Activated CD4-positive, alpha-beta memory T cell treated with anti-CD3 and anti-CD28 coated beads, Interleukin-2, amount 10 ng/mL, durations not matched to agents 7 days and 5 days (primary cell): ENCODE results near the gene SYNE1. TPM values are rescaled to one million over a fixed set of nuclear protein-coding genes. Genes with fewer than 3 reads are reported as not detected.

Experiments
- CTCF ChIA-PET: fragments of 350-600 bp; sonication (Branson Sonifier 250); formaldehyde crosslinking; loops from one replicate; lab custom pipeline; 2021; ENCODE audit warnings: antibody characterized with exemption, inconsistent platforms; lab: Charles Lee
- POLR2A ChIA-PET: fragments of 350-600 bp; sonication (Branson Sonifier 250); formaldehyde crosslinking; loops from one replicate; lab custom pipeline; 2021; ENCODE audit warnings: antibody characterized with exemption; lab: Charles Lee
- DNase-seq: peaks from one replicate; pipeline ENCODE4 v3.0.0-alpha.2; 2020
- H3K27ac Mint-ChIP-seq: one replicate; pipeline ENCODE4 v1.8.0; 2021; ENCODE audit warnings: mild to moderate bottlenecking, mixed read lengths
- H3K27me3 Mint-ChIP-seq: one replicate; pipeline ENCODE4 v1.8.0; 2021; ENCODE audit warnings: mixed read lengths
- H3K36me3 Mint-ChIP-seq: one replicate; pipeline ENCODE4 v1.8.0; 2021; ENCODE audit warnings: low read depth, mixed read lengths
- H3K4me1 Mint-ChIP-seq: one replicate; pipeline ENCODE4 v1.8.0; 2021; ENCODE audit warnings: mixed read lengths
- H3K4me3 Mint-ChIP-seq: one replicate; pipeline ENCODE4 v1.8.0; 2021; ENCODE audit warnings: mild to moderate bottlenecking, mixed read lengths
- H3K9me3 Mint-ChIP-seq: one replicate; pipeline ENCODE4 v1.8.0; 2021; ENCODE audit warnings: mixed read lengths
- total RNA-seq, 2 experiments: library from RNA; stranded (reverse); gene quantifications; one replicate each; pipeline ENCODE4 v1.2.3, GENCODE V29; 2021

SYNE1 gene
- total RNA-seq, 2 experiments from 2014 or later: 85.5 to 86.8 TPM

DNA sequence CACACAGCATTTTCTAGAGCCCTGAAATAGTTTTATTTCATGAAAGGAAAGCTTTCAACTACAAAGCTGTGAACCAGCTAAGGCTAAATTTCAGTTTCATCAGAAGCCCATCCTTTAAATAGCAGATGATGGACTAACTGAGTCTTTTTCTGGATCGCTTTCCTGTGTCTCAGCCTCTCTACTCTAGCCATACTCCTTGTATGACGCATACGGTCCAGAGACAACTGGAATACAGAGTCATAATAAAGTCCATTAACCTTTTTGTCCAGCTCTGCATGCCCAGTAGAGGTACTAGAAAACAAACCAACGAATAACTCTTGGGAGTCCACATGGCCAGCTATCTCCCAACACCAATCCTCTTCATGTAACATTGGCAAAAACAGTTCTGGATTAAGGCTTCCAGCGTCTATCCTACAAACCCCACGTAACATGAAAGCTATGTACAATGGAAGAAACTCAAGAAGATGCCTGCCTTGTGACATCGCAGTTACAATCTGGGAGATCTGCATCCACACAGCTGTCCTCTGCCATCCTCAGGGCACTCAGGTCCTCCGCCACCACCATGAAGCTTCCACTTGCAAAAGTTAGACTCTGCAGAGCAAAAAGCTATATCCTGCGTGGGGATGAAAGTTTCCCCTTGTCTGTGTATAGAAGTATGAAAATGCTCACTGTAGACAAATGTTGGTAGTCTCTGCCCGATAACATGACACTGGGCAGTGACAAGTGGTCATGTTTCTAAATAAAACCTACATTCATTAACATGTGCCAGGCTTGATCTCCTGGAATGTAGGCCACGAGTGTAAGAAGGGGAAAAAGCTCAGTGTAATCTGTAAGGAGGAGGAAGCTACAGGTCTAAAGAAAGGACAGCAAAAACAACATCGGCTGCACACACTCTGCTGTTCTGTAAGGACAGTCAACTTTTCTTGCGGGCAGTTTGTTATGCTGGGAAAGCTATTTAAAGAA, 469.2 kb downstream of the SYNE1 start:
- Mint-ChIP-seq H3K4me3 (no peak overlapping the region), H3K27me3 (no peaks in the 10 kb centered on the region), H3K27ac (no peak overlapping the region), H3K36me3 (peaks cover 65% of the 10 kb centered on the region), H3K4me1 (peaks cover 29% of the 10 kb centered on the region), H3K9me3 (no peaks in the 10 kb centered on the region)
- ChIA-PET POLR2A (interaction anchor here (1.9 kb wide), 1 partner anchor 17 kb away, joined by 12 read pairs; no protein-coding TSS in a partner anchor), CTCF (interaction anchor here (1.6 kb wide), 1 partner anchor 8 kb away, joined by 5 read pairs; no protein-coding TSS in a partner anchor)
- DNase-seq: no peak

DNA sequence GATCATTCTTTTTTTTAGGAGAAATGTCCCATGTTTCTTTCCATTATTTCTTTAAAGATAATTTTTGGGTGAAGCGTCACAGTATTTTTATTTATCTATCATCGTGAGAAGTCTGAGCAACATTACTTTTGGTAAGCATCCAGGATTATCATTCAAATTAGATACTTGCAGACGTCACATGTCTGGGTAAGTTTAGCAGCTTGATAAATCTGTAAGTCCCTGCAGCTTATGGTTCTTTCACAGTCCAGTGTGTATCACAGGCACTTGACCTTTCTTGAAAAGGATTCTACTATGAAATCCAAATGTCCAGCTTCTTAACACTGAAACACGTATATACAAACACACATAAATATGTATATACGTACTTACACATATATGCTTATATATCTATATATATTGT, 470.3 kb downstream of the SYNE1 start:
- ChIA-PET POLR2A (interaction anchor here (1.9 kb wide), 1 partner anchor 18 kb away, joined by 12 read pairs; no protein-coding TSS in a partner anchor), CTCF (interaction anchor here (1.6 kb wide), 1 partner anchor 9 kb away, joined by 5 read pairs; no protein-coding TSS in a partner anchor)
- H3K27me3 Mint-ChIP-seq: no peaks in the 10 kb centered on the region
- H3K36me3 Mint-ChIP-seq: peaks cover 71% of the 10 kb centered on the region
- no peaks in the 10 kb centered on the region for H3K9me3 Mint-ChIP-seq
- DNase-seq: no peak
- no peak overlapping the region for H3K4me3 Mint-ChIP-seq
- peaks cover 28% of the 10 kb centered on the region for H3K4me1 Mint-ChIP-seq
- no peak overlapping the region for H3K27ac Mint-ChIP-seq

DNA sequence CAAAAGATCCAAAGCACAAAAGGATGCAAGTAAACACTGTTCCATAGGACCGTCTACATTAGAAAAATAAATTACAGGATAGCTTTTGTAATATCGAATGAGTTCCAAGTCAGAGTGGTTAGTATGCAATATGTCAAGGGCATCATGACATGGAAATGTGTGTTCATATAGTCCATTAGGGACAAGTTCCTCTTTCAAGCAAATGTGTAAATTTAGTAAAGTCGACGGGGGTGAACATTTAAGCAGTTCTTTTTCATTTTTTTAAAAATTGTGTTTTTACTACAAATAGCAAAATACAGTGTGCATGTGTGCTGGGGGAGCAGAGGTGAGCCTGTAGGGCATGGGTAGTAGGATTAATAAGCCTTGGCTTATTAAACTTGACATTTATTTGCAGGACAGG, 470.7 kb downstream of the SYNE1 start:
- Mint-ChIP-seq H3K4me1 (peaks cover 28% of the 10 kb centered on the region), H3K9me3 (no peaks in the 10 kb centered on the region), H3K36me3 (peaks cover 71% of the 10 kb centered on the region), H3K4me3 (no peak overlapping the region), H3K27ac (no peak overlapping the region), H3K27me3 (no peaks in the 10 kb centered on the region)
- DNase-seq: no peak
- POLR2A ChIA-PET: no interaction called here
- CTCF ChIA-PET: interaction anchor here (1.6 kb wide), 1 partner anchor 9 kb away, joined by 5 read pairs; no protein-coding TSS in a partner anchor

DNA sequence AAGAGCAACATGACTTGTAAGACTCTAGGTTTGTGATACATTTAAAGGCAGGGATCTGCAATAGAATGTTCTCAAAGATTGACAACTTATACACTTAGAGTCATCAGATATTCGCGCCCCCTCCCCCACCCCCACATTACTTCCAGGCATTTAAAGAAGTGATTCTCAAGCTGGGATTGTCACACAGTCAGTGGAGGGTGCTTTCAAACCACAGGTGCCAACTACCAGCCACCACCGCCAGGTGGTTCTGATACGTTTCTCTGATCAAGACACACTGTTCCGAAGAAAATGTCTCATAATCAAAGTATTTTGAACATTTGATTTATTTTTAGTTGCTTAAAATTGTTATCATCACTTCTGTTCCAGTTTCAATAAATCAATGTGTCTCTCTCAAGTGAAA, 472.2 kb downstream of the SYNE1 start:
- H3K27ac Mint-ChIP-seq: no peak overlapping the region
- DNase-seq: no peak
- no peaks in the 10 kb centered on the region for H3K27me3 Mint-ChIP-seq
- ChIA-PET CTCF (no interaction called here), POLR2A (no interaction called here)
- H3K4me1 Mint-ChIP-seq: peaks cover 19% of the 10 kb centered on the region
- no peaks in the 10 kb centered on the region for H3K9me3 Mint-ChIP-seq
- no peak overlapping the region for H3K4me3 Mint-ChIP-seq
- H3K36me3 Mint-ChIP-seq: peaks cover 68% of the 10 kb centered on the region

DNA sequence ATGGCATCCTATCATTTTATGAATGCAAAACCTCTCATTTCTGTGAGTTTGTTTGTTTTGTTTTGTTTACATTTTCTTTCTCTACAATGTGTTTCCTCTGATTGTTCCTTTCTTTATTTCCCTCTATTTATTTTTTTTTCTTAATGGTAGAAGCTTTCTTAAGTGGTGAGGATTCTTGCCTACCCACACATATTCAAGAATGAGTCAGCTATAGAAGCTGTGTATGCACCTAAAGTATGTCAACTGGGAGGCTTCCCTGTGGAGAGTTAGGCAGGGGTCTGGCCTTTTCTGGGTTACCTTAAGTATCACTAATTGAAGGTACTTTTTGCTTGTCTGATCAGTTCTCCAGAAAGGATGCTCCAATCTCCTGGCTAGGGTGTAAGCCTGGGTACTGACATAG, 475.7 kb downstream of the SYNE1 start:
- H3K36me3 Mint-ChIP-seq: peaks cover 67% of the 10 kb centered on the region
- ChIA-PET CTCF (no interaction called here), POLR2A (interaction anchor here (1.2 kb wide), 1 partner anchor 23 kb away, joined by 3 read pairs; no protein-coding TSS in a partner anchor)
- H3K27ac Mint-ChIP-seq: no peak overlapping the region
- H3K27me3 Mint-ChIP-seq: no peaks in the 10 kb centered on the region
- H3K4me3 Mint-ChIP-seq: no peak overlapping the region
- H3K9me3 Mint-ChIP-seq: no peaks in the 10 kb centered on the region
- H3K4me1 Mint-ChIP-seq: peaks cover 16% of the 10 kb centered on the region
- no peak for DNase-seq

DNA sequence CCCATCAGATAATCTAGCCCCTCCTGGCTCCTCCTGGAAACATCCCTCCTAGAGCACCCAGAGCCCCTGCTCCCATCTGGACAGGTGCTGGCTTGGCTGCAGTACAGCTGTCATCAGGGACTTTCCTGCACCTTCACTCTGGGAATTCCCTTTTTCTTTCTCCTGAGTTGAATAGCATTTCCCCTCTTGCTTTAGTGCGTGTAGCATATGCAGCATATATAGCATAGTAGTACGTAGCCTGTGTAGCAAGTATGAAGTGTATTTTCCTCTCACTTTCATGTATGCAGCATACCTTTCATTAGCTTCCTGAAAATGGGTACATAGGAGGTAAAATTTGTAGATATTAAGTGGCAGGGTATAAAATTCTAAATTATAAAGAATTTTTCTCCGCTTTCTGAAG, 476.8 kb downstream of the SYNE1 start:
- no peak overlapping the region for H3K27ac Mint-ChIP-seq
- H3K4me1 Mint-ChIP-seq: peaks cover 16% of the 10 kb centered on the region
- ChIA-PET CTCF (interaction anchor here (1.2 kb wide), 1 partner anchor 178 kb away, joined by 3 read pairs; no protein-coding TSS in a partner anchor), POLR2A (interaction anchor here (0.7 kb wide), 1 partner anchor 25 kb away, joined by 3 read pairs; no protein-coding TSS in a partner anchor)
- peaks cover 66% of the 10 kb centered on the region for H3K36me3 Mint-ChIP-seq
- H3K27me3 Mint-ChIP-seq: no peaks in the 10 kb centered on the region
- H3K4me3 Mint-ChIP-seq: no peak overlapping the region
- DNase-seq: no peak
- H3K9me3 Mint-ChIP-seq: no peaks in the 10 kb centered on the region

DNA sequence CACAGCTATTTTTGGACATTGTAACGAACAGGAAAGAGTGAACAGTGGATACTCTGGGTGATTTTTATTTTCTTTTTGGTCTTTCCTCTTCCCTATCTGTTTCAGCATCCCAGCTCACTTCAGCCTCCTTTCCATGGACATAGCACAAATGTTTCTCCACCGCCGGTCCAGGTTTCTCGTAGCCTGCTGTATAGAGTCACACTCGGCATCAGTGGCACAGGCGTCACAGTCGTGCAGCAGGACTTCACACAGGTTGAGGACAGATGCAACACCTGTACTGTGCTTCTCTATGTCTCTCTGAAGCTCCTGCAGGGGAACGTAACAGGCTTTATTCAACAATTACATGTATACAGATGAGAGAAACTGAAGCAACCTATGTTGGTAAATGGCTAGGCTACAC, 481.4 kb downstream of the SYNE1 start:
- H3K27me3 Mint-ChIP-seq: no peaks in the 10 kb centered on the region
- POLR2A ChIA-PET: no interaction called here
- H3K36me3 Mint-ChIP-seq: peaks cover 68% of the 10 kb centered on the region
- CTCF ChIA-PET: no interaction called here
- DNase-seq: no peak
- H3K4me1 Mint-ChIP-seq: peaks cover 3% of the 10 kb centered on the region
- H3K9me3 Mint-ChIP-seq: no peaks in the 10 kb centered on the region
- no peak overlapping the region for H3K27ac Mint-ChIP-seq
- no peak overlapping the region for H3K4me3 Mint-ChIP-seq

DNA sequence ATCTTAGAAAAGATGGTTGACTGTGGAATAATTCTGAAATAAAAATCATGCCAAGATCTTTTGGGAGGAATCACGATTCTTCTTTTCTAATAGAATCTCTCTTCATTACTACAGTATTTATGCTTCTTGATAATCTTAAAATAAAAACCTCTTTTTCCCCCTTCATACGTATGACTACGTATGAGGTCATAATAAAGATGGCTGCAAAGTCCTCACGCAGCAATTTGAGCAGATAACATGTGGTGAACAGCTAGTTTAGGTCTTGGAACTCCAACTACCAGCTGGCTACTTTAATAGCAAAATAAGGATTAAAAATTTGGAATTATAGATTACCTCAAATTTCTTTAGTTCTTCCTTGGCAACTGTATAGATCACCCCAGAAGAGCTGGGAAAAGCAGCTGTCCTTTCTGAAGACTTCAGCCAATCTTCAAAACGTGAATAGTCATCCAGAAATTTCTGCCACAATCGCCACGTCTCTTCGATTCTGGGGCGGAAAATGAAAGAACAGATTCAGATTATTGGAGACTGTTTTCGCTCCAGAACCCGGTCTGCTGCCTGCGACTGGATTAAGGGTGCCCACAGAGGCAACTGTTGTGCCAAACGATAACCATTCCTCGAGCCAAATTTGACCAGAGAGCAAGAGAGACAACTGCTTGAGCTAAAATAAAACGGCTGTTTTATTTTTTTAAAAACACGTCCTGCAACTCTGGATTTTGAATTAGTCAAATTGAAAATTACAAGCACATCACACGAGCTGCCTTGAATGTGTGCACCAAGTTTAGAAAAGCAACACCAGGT, 482.4 kb downstream of the SYNE1 start:
- Mint-ChIP-seq H3K27ac (no peak overlapping the region), H3K4me3 (no peak overlapping the region), H3K4me1 (no peaks in the 10 kb centered on the region), H3K27me3 (no peaks in the 10 kb centered on the region), H3K36me3 (peaks cover 72% of the 10 kb centered on the region), H3K9me3 (no peaks in the 10 kb centered on the region)
- DNase-seq: no peak
- ChIA-PET POLR2A (no interaction called here), CTCF (no interaction called here)

DNA sequence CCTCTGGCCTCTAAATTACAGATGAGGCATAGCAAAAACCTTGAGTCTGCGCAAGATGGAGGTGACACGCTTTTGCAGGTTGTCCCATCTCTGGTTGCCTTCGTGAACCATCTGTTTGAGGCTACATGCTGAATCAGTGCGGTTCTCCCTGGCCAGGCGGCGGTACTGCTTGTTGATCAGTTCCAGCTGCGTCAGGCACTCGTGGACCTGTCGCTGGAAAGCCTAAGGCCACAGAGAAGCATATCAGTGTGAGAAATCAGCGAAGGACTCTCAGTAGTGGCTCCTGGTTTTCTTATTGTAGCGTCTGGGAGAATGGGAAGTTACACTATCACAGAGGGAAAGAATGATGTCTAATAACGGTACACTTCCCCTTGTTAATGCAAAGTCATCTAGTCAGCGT, 485.2 kb downstream of the SYNE1 start:
- ChIA-PET POLR2A (no interaction called here), CTCF (interaction anchor here (1.0 to 1.7 kb wide), 2 partner anchors 18 to 34 kb away, joined by 3 to 4 read pairs; no protein-coding TSS in a partner anchor)
- H3K27ac Mint-ChIP-seq: no peak overlapping the region
- H3K27me3 Mint-ChIP-seq: no peaks in the 10 kb centered on the region
- peaks cover 80% of the 10 kb centered on the region for H3K36me3 Mint-ChIP-seq
- no peaks in the 10 kb centered on the region for H3K9me3 Mint-ChIP-seq
- no peak overlapping the region for H3K4me3 Mint-ChIP-seq
- no peaks in the 10 kb centered on the region for H3K4me1 Mint-ChIP-seq
- no peak for DNase-seq

DNA sequence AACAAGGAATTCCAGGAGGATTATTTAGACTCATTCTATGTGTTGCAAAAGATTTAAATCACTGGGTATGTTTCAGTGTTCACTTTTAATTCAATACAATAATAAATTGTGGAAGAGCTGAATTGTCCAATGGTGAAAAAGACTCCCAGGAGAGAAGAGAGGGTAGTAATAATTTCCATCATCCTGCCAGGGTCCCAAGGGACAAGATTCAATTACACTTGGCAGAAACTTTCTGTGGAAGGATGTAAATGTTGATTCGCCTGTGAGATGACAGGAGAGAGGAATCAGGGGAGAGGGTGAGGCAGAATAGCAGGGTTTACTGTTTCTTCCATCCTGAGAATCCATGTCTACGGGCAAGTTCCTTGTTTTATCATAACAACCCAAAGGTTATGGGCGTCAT, 487.0 kb downstream of the SYNE1 start:
- DNase-seq: no peak
- no peak overlapping the region for H3K27ac Mint-ChIP-seq
- H3K27me3 Mint-ChIP-seq: no peaks in the 10 kb centered on the region
- CTCF ChIA-PET: interaction anchor here (1.7 kb wide), 1 partner anchor 17 kb away, joined by 4 read pairs; no protein-coding TSS in a partner anchor
- H3K4me3 Mint-ChIP-seq: no peak overlapping the region
- H3K4me1 Mint-ChIP-seq: no peaks in the 10 kb centered on the region
- H3K9me3 Mint-ChIP-seq: no peaks in the 10 kb centered on the region
- peaks cover 76% of the 10 kb centered on the region for H3K36me3 Mint-ChIP-seq
- POLR2A ChIA-PET: interaction anchor here (1.2 kb wide), 1 partner anchor 35 kb away, joined by 3 read pairs; no protein-coding TSS in a partner anchor

DNA sequence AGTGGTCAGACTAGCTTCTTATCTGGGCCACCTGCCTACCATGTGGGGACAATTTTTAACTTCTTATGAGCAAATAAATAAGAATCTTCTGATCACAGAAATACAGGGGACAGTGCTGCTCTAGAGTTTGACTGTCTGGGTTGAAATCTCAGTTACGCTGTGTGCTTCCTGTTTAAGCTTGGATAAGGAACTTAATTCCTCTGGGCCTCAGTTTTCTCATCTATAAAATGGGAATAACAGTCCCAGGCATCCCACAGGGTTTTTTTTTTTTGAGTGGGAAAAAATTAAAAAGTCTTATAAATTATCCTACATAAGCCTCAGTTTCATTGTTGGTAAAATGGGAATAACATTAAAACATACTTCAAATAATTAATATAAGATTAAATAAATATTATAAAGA, 488.8 kb downstream of the SYNE1 start:
- no peak for DNase-seq
- CTCF ChIA-PET: interaction anchor here (1.2 kb wide), 1 partner anchor 24 kb away, joined by 5 read pairs; no protein-coding TSS in a partner anchor
- POLR2A ChIA-PET: no interaction called here
- Mint-ChIP-seq H3K9me3 (no peaks in the 10 kb centered on the region), H3K36me3 (peaks cover 76% of the 10 kb centered on the region), H3K27ac (no peak overlapping the region), H3K4me1 (no peaks in the 10 kb centered on the region), H3K27me3 (no peaks in the 10 kb centered on the region), H3K4me3 (no peak overlapping the region)

DNA sequence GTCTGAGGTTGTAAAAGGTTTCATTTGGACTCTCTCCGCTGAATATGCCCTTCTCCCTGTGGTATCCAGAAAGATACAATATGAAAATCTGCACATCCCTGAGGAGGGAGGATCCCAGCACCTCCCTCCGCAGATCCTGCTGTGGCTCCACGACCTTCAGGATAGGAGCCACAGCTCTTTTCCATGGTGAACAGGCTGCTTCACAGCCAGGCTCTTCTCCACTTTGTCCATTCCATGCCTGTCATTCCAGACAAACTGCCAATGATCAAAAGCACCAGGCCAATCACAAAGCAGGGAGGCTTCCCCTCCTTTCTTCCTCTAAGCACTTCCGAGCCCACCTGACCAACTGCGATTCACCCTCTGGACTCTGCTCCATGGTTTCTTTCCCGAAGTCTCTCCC, 489.9 kb downstream of the SYNE1 start:
- H3K9me3 Mint-ChIP-seq: no peaks in the 10 kb centered on the region
- H3K27me3 Mint-ChIP-seq: no peaks in the 10 kb centered on the region
- no peak for DNase-seq
- H3K27ac Mint-ChIP-seq: no peak overlapping the region
- ChIA-PET CTCF (no interaction called here), POLR2A (no interaction called here)
- H3K4me3 Mint-ChIP-seq: no peak overlapping the region
- no peaks in the 10 kb centered on the region for H3K4me1 Mint-ChIP-seq
- peaks cover 73% of the 10 kb centered on the region for H3K36me3 Mint-ChIP-seq
